HEK293T (cell line): ENCODE data around the gene MYADML2.

Source experiments
- ARNT ChIP-seq: fragments of 450-650 bp; IDR thresholded peaks from 2 replicates; pipeline ENCODE4 v1.6.1; 2017; ENCODE audit warnings: mild to moderate bottlenecking
- BHLHE40 ChIP-seq: fragments of 450-650 bp; IDR thresholded peaks from 2 replicates; pipeline ENCODE4 v1.6.1; 2016; ENCODE audit warnings: mild to moderate bottlenecking, moderate library complexity, borderline replicate concordance
- ELF4 ChIP-seq: fragments of 450-650 bp; IDR thresholded peaks from 2 replicates; pipeline ENCODE4 v1.6.1; 2017; ENCODE audit warnings: antibody characterized with exemption
- FOXA1 ChIP-seq: fragments of 450-650 bp; IDR thresholded peaks from 2 replicates; pipeline ENCODE4 v1.6.1; 2016; ENCODE audit warnings: mild to moderate bottlenecking
- FOXK2 ChIP-seq: fragments of 450-650 bp; IDR thresholded peaks from 2 replicates; pipeline ENCODE4 v1.6.1; 2016; ENCODE audit warnings: mild to moderate bottlenecking
- LEF1 ChIP-seq: fragments of 450-650 bp; IDR thresholded peaks from 2 replicates; pipeline ENCODE4 v1.6.1; 2017; ENCODE audit warnings: mild to moderate bottlenecking, borderline replicate concordance
- SUZ12 ChIP-seq: fragments of 450-650 bp; IDR thresholded peaks from 2 replicates; pipeline ENCODE4 v1.6.1; 2016; ENCODE audit warnings: mild to moderate bottlenecking
- TF ChIP-seq, protein P1 (sequence below): fragments of 450-650 bp; IDR thresholded peaks from 2 replicates; pipeline ENCODE4 v1.6.1; 2016

- TF ChIP-seq FOXK2 (no peak), ELF4 (no peak), BHLHE40 (no peak), LEF1 (no peak), SUZ12 (no peak), FOXA1 (no peak), ARNT (no peak)
- TF ChIP-seq, protein P1, sequence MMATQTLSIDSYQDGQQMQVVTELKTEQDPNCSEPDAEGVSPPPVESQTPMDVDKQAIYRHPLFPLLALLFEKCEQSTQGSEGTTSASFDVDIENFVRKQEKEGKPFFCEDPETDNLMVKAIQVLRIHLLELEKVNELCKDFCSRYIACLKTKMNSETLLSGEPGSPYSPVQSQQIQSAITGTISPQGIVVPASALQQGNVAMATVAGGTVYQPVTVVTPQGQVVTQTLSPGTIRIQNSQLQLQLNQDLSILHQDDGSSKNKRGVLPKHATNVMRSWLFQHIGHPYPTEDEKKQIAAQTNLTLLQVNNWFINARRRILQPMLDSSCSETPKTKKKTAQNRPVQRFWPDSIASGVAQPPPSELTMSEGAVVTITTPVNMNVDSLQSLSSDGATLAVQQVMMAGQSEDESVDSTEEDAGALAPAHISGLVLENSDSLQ: no peak
These were observed 12.0 kb downstream of the MYADML2 start for GRCh38 chr17:81934850-81935708.
